Aorta (tissue), 5 donors: ENCODE data around the gene LRRC61. TPM values are rescaled to one million over a fixed set of nuclear protein-coding genes. Genes with fewer than 3 reads are reported as not detected.
"Not testable (repeated sequence)": the region's sequence is repeated elsewhere in the genome, so short reads cannot be mapped to it uniquely, and the experiment has no call there.

ENCODE experiments used
- ATAC-seq: fragments of 200-7000 bp; cut with Tn5 transposase; one replicate; pipeline ENCODE4 v1.9.1; 2022; ENCODE audit warnings: moderate library complexity; ENCODE audit not compliant: low FRiP score
- DNase-seq, 2 donors: peaks; one replicate each; pipeline ENCODE4 v3.0.0-alpha.2; 2020
- H3K27ac ChIP-seq, 2 donors: one replicate each; pipeline ENCODE4 v1.5.1; 2013; ENCODE audit warnings: low read length in 2 of 2, mild to moderate bottlenecking in 2 of 2, moderate library complexity in 2 of 2, control low read depth in 1 of 2, inconsistent platforms in 1 of 2, low read depth in 1 of 2
- H3K27me3 ChIP-seq, 2 donors: one replicate each; pipeline ENCODE4 v1.6.1; 2013; ENCODE audit warnings: control low read depth in 1 of 2, low read length in 1 of 2, mild to moderate bottlenecking in 1 of 2, moderate library complexity in 1 of 2; ENCODE audit not compliant: insufficient read depth in 2 of 2, control insufficient read depth in 1 of 2
- H3K36me3 ChIP-seq, 2 donors: one replicate each; pipeline ENCODE4 v1.6.1; 2013; ENCODE audit warnings: control low read depth in 1 of 2, low read length in 1 of 2, mild to moderate bottlenecking in 1 of 2; ENCODE audit not compliant: insufficient read depth in 2 of 2, control insufficient read depth in 1 of 2
- H3K4me1 ChIP-seq, 2 donors: one replicate each; pipeline ENCODE4 v1.6.1; 2013; ENCODE audit warnings: low read length in 2 of 2, control low read depth in 1 of 2, mild to moderate bottlenecking in 1 of 2, moderate library complexity in 1 of 2; ENCODE audit not compliant: insufficient read depth in 2 of 2, control insufficient read depth in 1 of 2
- H3K4me3 ChIP-seq, 2 donors: one replicate each; pipeline ENCODE4 v1.5.1; 2013; ENCODE audit warnings: low read length in 2 of 2, control low read depth in 1 of 2, mild to moderate bottlenecking in 1 of 2
- H3K9me3 ChIP-seq: one replicate; pipeline ENCODE4 v1.6.1; 2013; ENCODE audit warnings: mild to moderate bottlenecking, low read length; ENCODE audit not compliant: control insufficient read depth
- WGBS, 2 donors: extraction: QIAGEN DNeasy Blood & Tissue Kit; methylation state at CpG; one replicate each; pipeline ENCODE4 v1.1.7; 2013; 5-methylcytosine and 5-hydroxymethylcytosine counted together
- intact Hi-C, 2 donors: fragments of 100-400 bp; cut with DNase I; formaldehyde crosslinking; loops; one replicate each; pipeline versions ENCODE4 v1.14.2 to v1.15.0; 2022
- polyA plus RNA-seq, 2 donors: library from polyadenylated mRNA; stranded (reverse); fragments of 200-250 nt; gene quantifications; one replicate each; pipeline ENCODE4 v1.2.3, GENCODE V29; 2013
- total RNA-seq, 2 donors: library from RNA; stranded (reverse); fragmentation: NEBNext Ultra II Directional; extraction: Animal tissue kit (Norgen Biotek cat#: 25700); gene quantifications; one replicate each; pipeline ENCODE4 v1.2.1, GENCODE V29; 2021
- donor health status: healthy with polysubstance abuse.
- donor health status: Bipolar disorder and iron deficiency.
- donor health status: DM: no; HTN: no; CAD: no.
- donor health status: DM: no; HTN: no; CAD: no.
- donor health status: DM: yes; HTN: yes; CAD: no.

Gene LRRC61
- total and polyA plus RNA-seq, 4 donors = 0.15 to 2.6 (median 2.6) TPM

GRCh38 chr7:150382123-150382843, 59.1 kb downstream of the LRRC61 start:
- H3K4me3 ChIP-seq = no peak overlapping the region
- H3K27me3 ChIP-seq = no peaks in the 10 kb centered on the region
- H3K9me3 ChIP-seq = no peaks in the 10 kb centered on the region
- no peak for DNase-seq
- no peak overlapping the region for H3K27ac ChIP-seq
- ATAC-seq = no peak
- 90 to 92% methylated on average over 19 to 20 of the region's 20 CpGs for WGBS, 2 donors
- intact Hi-C loops = loop anchor here in 1 of 2 donors (10.0 kb wide), 1 partner anchor 97 kb away; no protein-coding TSS in a partner anchor
- no peaks in the 10 kb centered on the region for H3K4me1 ChIP-seq
- H3K36me3 ChIP-seq = no peaks in the 10 kb centered on the region

- Histone ChIP-seq H3K36me3 (no peaks in the 10 kb centered on the region), H3K27me3 (no peaks in the 10 kb centered on the region), H3K4me3 (no peak overlapping the region), H3K27ac (no peak overlapping the region), H3K9me3 (no peaks in the 10 kb centered on the region), H3K4me1 (no peaks in the 10 kb centered on the region)
- ATAC-seq (no peak), DNase-seq (no peak)
- WGBS, 2 donors = 72% methylated on average over 4 of the region's 4 CpGs
- intact Hi-C loops = loop anchor here in 1 of 2 donors (10.0 kb wide), 1 partner anchor 98 kb away; no protein-coding TSS in a partner anchor
Measured at GRCh38 chr7:150382844-150383225, 59.7 kb downstream of the LRRC61 start.

DNA sequence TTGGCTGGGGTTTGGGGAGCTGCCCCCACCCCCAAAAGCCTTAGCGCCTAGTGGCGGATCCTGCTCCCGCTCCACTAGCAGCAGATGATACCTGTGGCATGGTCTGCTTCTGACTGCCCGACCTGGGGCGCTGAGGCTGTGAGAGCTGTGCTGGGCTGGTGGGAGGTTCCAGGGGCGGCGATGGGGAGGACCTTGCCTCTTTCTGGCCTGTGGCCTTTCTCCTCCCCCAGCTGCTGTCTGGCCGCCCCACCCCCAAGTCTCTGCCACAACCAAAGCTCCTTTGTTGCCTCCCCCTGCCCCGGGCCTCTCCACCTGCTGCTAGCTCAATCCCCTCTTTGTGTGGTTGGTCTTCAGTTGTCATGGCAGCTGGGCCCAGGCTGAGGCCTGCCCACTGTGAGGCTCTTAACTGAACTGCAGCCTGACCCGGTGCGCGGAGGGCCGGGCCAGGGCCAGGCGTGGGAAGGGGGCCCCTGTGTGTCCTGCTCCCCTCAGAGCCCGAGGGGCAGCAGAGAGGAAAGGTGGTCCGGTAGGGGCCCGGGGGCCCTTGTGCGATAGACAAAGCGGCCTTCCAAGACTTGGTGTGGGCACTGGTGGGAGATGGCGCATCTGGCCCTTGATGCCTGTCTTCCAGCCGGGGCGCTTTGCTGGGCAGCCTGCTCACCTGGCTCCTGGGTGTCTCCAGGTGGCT, 60.7 kb downstream of the LRRC61 start:
- Histone ChIP-seq H3K4me3 (no peak overlapping the region), H3K36me3 (no peaks in the 10 kb centered on the region), H3K27ac (no peak overlapping the region), H3K9me3 (no peaks in the 10 kb centered on the region), H3K27me3 (no peaks in the 10 kb centered on the region), H3K4me1 (no peaks in the 10 kb centered on the region)
- WGBS, 2 donors = 84 to 85% methylated on average over 21 to 22 of the region's 22 CpGs
- ATAC-seq (no peak), DNase-seq (peak in 1 of 2 donors; percentile 73)
- intact Hi-C loops = loop anchor here in 1 of 2 donors (10.0 kb wide), 1 partner anchor 99 kb away; no protein-coding TSS in a partner anchor

DNA sequence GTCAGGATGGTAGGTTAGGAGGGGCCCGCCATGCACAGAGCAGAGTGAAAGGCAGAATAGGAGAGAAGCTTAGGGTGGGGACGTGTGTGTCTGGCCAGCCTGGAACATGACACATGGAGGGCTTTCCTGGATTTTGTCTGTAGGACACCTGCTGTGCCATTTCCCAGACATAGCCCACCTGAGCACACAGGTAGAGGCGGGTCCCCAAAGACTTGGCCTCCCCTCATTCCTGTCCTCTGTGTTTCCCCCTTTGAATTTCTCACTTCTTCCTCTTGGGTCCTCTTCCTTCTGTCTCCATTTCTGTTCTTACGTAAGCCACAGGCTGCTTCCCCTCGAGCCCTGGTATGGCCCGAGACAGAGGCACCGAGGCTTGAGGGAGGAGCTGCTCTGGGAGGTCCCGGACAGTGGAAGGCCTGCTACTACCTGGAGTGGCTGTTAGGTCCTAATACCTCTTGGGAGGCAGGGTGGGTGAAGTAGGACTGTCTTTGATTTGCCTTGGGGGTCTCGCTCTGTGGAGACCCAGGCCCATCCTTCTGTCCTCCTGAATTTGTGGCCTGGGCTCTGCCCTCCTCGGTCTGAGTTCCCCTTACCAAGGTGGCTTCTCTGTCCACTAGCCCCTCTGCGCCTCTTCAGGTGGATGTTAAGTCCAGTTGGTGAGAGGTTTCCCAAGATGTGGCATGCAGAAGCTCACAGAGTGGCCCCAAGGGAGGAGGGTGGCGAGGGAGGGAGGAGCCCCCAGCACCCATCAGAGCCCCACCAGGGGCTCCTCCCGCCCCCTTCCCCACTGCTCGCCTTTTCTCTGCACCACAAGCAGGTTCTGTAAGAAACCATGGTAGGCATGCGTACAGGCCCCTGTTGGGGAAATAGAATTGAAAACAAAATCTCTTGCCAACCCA, 61.5 kb downstream of the LRRC61 start:
- Histone ChIP-seq H3K36me3 (no peaks in the 10 kb centered on the region), H3K4me1 (no peaks in the 10 kb centered on the region), H3K9me3 (no peaks in the 10 kb centered on the region), H3K27me3 (no peaks in the 10 kb centered on the region), H3K27ac (no peak overlapping the region), H3K4me3 (no peak overlapping the region)
- intact Hi-C loops = loop anchor here in 1 of 2 donors (10.0 kb wide), 1 partner anchor 100 kb away; no protein-coding TSS in a partner anchor
- 85 to 88% methylated on average over 15 of the region's 15 CpGs for WGBS, 2 donors
- peak in 1 of 2 donors; percentile 38 for DNase-seq
- ATAC-seq = no peak

GRCh38 chr7:150385302-150385723, 62.2 kb downstream of the LRRC61 start:
- DNase-seq (peak in 1 of 2 donors; percentile 12), ATAC-seq (no peak)
- no peaks in the 10 kb centered on the region for H3K4me1 ChIP-seq
- no peaks in the 10 kb centered on the region for H3K36me3 ChIP-seq
- no peak overlapping the region for H3K27ac ChIP-seq
- no peaks in the 10 kb centered on the region for H3K9me3 ChIP-seq
- intact Hi-C loops = loop anchor here in 1 of 2 donors (10.0 kb wide), 1 partner anchor 101 kb away; no protein-coding TSS in a partner anchor
- no peak overlapping the region for H3K4me3 ChIP-seq
- no peaks in the 10 kb centered on the region for H3K27me3 ChIP-seq
- 86 to 91% methylated on average over 14 of the region's 14 CpGs for WGBS, 2 donors

DNA sequence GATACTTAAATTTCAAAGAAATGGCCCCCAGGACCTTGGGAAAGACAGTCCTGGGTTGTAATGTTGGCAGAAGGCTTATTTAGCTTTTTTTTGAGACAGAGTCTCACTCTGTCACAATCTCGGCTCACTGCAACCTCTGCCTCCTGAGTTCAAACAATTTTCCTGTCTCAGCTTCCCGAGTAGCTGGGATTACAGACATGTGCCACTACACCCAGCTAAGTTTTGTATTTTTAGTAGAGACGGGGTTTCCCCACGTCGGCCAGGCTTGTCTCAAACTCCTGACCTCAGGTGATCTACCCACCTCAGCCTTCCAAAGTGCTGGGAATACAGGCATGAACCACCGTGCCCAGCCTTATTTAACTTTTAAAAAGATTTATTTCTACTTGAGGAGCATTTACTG, 62.7 kb downstream of the LRRC61 start:
- H3K4me3 ChIP-seq, H3K27ac ChIP-seq, H3K9me3 ChIP-seq, H3K36me3 ChIP-seq, H3K27me3 ChIP-seq, DNase-seq, H3K4me1 ChIP-seq, ATAC-seq: not testable (repeated sequence)
- 58 to 65% methylated on average over 6 of the region's 6 CpGs for WGBS, 2 donors
- intact Hi-C loops = loop anchor here in 1 of 2 donors (10.0 kb wide), 1 partner anchor 101 kb away; no protein-coding TSS in a partner anchor

Other genes with a start within 250 kb of the LRRC61 start
- gene ACTR3C, start 190 bp downstream of the LRRC61 start, total RNA-seq = 1 to 10 TPM; 1.2 to 5.2 TPM
- gene ACTR3C, start 190 bp downstream of the LRRC61 start, polyA plus RNA-seq = under 1 TPM in 1 of 2 donors, not detected in 1; 0.75 TPM
- gene RARRES2, start 18.3 kb downstream of the LRRC61 start, total RNA-seq = 100 to 1,000 TPM in 1 of 2 donors, 10 to 100 TPM in 1; 73.1 to 121 TPM
- gene RARRES2, start 18.3 kb downstream of the LRRC61 start, polyA plus RNA-seq = 100 to 1,000 TPM in 1 of 2 donors, 10 to 100 TPM in 1; 65.9 to 198 TPM
- 10 to 100 TPM; 52.0 to 56.7 TPM for gene REPIN1, start 45.5 kb downstream of the LRRC61 start, total RNA-seq
- 10 to 100 TPM; 19.7 to 44.9 TPM for gene REPIN1, start 45.5 kb downstream of the LRRC61 start, polyA plus RNA-seq
- 1 to 10 TPM; 3.1 to 6.4 TPM for gene ZNF775, start 56.0 kb downstream of the LRRC61 start, total RNA-seq
- 1 to 10 TPM; 1.9 to 3.5 TPM for gene ZNF775, start 56.0 kb downstream of the LRRC61 start, polyA plus RNA-seq
- 10 to 100 TPM; 20.0 to 41.4 TPM for gene GIMAP8, start 127.3 kb downstream of the LRRC61 start, total RNA-seq
- 1 to 10 TPM; 1.6 to 6.6 TPM for gene GIMAP8, start 127.3 kb downstream of the LRRC61 start, polyA plus RNA-seq
- gene GIMAP7, start 191.5 kb downstream of the LRRC61 start, total RNA-seq = 10 to 100 TPM; 28.6 to 41.8 TPM
- 10 to 100 TPM in 1 of 2 donors, 1 to 10 TPM in 1; 5.4 to 19.0 TPM for gene GIMAP7, start 191.5 kb downstream of the LRRC61 start, polyA plus RNA-seq
- gene GIMAP4, start 244.0 kb downstream of the LRRC61 start, total RNA-seq = 10 to 100 TPM; 37.9 to 75.3 TPM
- 10 to 100 TPM in 1 of 2 donors, 1 to 10 TPM in 1; 3.2 to 29.3 TPM for gene GIMAP4, start 244.0 kb downstream of the LRRC61 start, polyA plus RNA-seq